ENCODE data around the gene ANKRD29.

Gene ANKRD29

GRCh38 chr18:23550898-23551297, 111.8 kb downstream of the ANKRD29 start:
- DNase-seq: no peak

Measured in NCI-H1092 treated with DMSO at 0.1 percent for 48 hours (cell line).